HepG2 (cell line): ENCODE measurements around the gene LGI4. TPM values are rescaled to one million over a fixed set of nuclear protein-coding genes. Genes with fewer than 3 reads are reported as not detected.

Experiments used
- ADNP ChIP-seq: sonication (generic); formaldehyde crosslinking; IDR thresholded peaks from 2 replicates; pipeline ENCODE4 v1.4.0; 2020; ENCODE audit warnings: missing genetic modification reagents
- FLYWCH1 ChIP-seq: sonication (generic); formaldehyde crosslinking; IDR thresholded peaks from 2 replicates; pipeline ENCODE4 v1.8.1; 2023; ENCODE audit warnings: mild to moderate bottlenecking, missing genetic modification reagents
- POGZ ChIP-seq: sonication (generic); formaldehyde crosslinking; IDR thresholded peaks from 2 replicates; pipeline ENCODE4 v1.4.0; 2020; ENCODE audit warnings: mild to moderate bottlenecking, missing genetic modification reagents
- PTBP1 ChIP-seq: fragments of 200-400 bp; formaldehyde crosslinking; IDR thresholded peaks from 2 replicates; pipeline ENCODE4 v1.6.1; 2018; ENCODE audit warnings: low read length, low read depth; ENCODE audit not compliant: poor library complexity, severe bottlenecking
- RARA ChIP-seq: IDR thresholded peaks from 2 replicates; pipeline ENCODE4 v1.6.1; 2016; ENCODE audit warnings: missing genetic modification reagents, missing compliant biosample characterization
- SALL1 ChIP-seq: sonication (generic); formaldehyde crosslinking; IDR thresholded peaks from 2 replicates; pipeline ENCODE4 v1.8.0; 2022; ENCODE audit warnings: mild to moderate bottlenecking, missing genetic modification reagents
- SAP130 ChIP-seq: IDR thresholded peaks from 2 replicates; pipeline ENCODE4 v1.6.1; 2016; ENCODE audit warnings: low read depth
- SP140L ChIP-seq: sonication (generic); formaldehyde crosslinking; IDR thresholded peaks from 2 replicates; pipeline ENCODE4 v1.4.0; 2020; ENCODE audit warnings: missing genetic modification reagents, borderline replicate concordance
- XRCC5 ChIP-seq: fragments of 200-400 bp; formaldehyde crosslinking; optimal IDR thresholded peaks from 2 replicates; pipeline ENCODE3; 2017; ENCODE audit warnings: mild to moderate bottlenecking, low read length
- ZNF367 ChIP-seq: sonication (generic); formaldehyde crosslinking; IDR thresholded peaks from 2 replicates; pipeline ENCODE4 v1.4.0; 2020; ENCODE audit warnings: missing genetic modification reagents, borderline replicate concordance
- ZNF703 ChIP-seq: sonication (generic); formaldehyde crosslinking; IDR thresholded peaks from 2 replicates; pipeline ENCODE4 v1.5.1; 2020; ENCODE audit warnings: missing genetic modification reagents, mild to moderate bottlenecking, moderate library complexity, borderline replicate concordance
- polyA plus RNA-seq, 8 experiments: library from polyadenylated mRNA; depleted of rRNA in 3 of 8; stranded (reverse) in 7 of 8; unstranded in 1 of 8; fragments of >200 nt; fragmentation: Illumina TruSeq in 4 of 8; extraction: Trizol in 4 of 8; gene quantifications; 2 replicates each; pipeline versions ENCODE4 v1.2.1 to v1.2.3, GENCODE V29; 2011 to 2016; ENCODE audit warnings: low read depth in 4 of 8, missing spikeins in 1 of 8, mixed read lengths in 1 of 8; ENCODE audit not compliant: insufficient read depth in 1 of 8
- total RNA-seq, 5 experiments: library from RNA; depleted of rRNA; stranded (reverse); fragments of >200 nt; fragmentation: Illumina TruSeq; extraction: Trizol; gene quantifications; 2 replicates each; pipeline ENCODE4 v1.2.3, GENCODE V29; 2016; ENCODE audit warnings: low read depth in 1 of 5
- TF ChIP-seq, protein P1 (sequence below): sonication (generic); formaldehyde crosslinking; IDR thresholded peaks from 2 replicates; pipeline ENCODE4 v1.4.0; 2020; ENCODE audit warnings: missing genetic modification reagents
- TF ChIP-seq, protein P2 (sequence below): IDR thresholded peaks from 2 replicates; pipeline ENCODE4 v1.6.1; 2016; ENCODE audit warnings: low read depth, control low read depth
- TF ChIP-seq, protein P3 (sequence below): sonication (generic); formaldehyde crosslinking; IDR thresholded peaks from 2 replicates; pipeline ENCODE4 v1.4.0; 2020; ENCODE audit warnings: mild to moderate bottlenecking, missing genetic modification reagents, borderline replicate concordance
- TF ChIP-seq, protein P4 (sequence below): sonication (generic); formaldehyde crosslinking; IDR thresholded peaks from 2 replicates; pipeline ENCODE4 v1.4.0; 2020; ENCODE audit warnings: mild to moderate bottlenecking, missing genetic modification reagents
- TF ChIP-seq, protein P5 (sequence below): sonication (generic); formaldehyde crosslinking; IDR thresholded peaks from 2 replicates; pipeline ENCODE4 v1.4.0; 2020; ENCODE audit warnings: mild to moderate bottlenecking, missing genetic modification reagents

LGI4 gene
- total and polyA plus RNA-seq, 2 of the 13 experiments (the other 11 are each of a cell fraction or from before 2014, with no cell fraction given): 2.8 TPM; not detected in 1

DNA sequence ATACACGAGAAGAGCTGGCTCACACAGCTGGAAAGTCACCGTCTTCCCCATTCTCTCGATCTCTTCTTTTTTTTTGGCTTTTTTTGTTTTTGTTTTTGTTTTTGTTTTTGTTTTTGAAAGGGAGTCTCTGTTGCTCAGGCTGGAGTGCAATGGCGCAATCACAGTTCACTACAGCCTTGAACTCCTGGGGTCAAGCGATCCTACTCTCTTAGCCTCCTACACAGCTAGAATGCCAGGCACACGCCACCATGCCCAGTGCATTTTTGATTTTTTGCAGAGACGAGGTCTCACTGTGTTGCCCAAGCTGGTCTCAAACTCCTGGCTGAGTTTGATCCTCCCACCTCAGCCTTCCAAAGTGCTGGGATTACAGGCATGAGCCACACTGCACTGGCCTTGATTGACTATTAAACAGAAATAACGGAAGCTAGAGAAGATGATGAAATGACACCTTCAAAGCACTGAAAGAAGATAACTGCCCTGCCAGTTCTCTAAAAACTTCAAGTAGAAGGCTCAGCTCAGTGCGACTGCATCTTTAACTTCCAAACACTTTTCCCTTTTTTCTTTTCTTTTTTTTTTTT is 15.2 kb downstream of the LGI4 start (continued):
- TF ChIP-seq ADNP (CRISPR knock-in tag) (no peak), ZNF703 (CRISPR knock-in tag) (no peak), FLYWCH1 (no peak), SALL1 (no peak), SAP130 (CRISPR knock-in tag) (no peak), PTBP1 (no peak), POGZ (CRISPR knock-in tag) (no peak), RARA (peak; percentile 39; the same call in 1 of the 2 replicates), XRCC5 (no peak), SP140L (CRISPR knock-in tag) (no peak), ZNF367 (CRISPR knock-in tag) (no peak)
- TF ChIP-seq, protein P1, sequence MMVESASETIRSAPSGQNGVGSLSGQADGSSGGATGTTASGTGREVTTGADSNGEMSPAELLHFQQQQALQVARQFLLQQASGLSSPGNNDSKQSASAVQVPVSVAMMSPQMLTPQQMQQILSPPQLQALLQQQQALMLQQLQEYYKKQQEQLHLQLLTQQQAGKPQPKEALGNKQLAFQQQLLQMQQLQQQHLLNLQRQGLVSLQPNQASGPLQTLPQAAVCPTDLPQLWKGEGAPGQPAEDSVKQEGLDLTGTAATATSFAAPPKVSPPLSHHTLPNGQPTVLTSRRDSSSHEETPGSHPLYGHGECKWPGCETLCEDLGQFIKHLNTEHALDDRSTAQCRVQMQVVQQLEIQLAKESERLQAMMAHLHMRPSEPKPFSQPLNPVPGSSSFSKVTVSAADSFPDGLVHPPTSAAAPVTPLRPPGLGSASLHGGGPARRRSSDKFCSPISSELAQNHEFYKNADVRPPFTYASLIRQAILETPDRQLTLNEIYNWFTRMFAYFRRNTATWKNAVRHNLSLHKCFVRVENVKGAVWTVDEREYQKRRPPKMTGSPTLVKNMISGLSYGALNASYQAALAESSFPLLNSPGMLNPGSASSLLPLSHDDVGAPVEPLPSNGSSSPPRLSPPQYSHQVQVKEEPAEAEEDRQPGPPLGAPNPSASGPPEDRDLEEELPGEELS (CRISPR knock-in tag): peak; percentile 43; the same call in 1 of the 2 replicates
- TF ChIP-seq, protein P2, sequence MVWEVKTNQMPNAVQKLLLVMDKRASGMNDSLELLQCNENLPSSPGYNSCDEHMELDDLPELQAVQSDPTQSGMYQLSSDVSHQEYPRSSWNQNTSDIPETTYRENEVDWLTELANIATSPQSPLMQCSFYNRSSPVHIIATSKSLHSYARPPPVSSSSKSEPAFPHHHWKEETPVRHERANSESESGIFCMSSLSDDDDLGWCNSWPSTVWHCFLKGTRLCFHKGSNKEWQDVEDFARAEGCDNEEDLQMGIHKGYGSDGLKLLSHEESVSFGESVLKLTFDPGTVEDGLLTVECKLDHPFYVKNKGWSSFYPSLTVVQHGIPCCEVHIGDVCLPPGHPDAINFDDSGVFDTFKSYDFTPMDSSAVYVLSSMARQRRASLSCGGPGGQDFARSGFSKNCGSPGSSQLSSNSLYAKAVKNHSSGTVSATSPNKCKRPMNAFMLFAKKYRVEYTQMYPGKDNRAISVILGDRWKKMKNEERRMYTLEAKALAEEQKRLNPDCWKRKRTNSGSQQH (CRISPR knock-in tag): no peak
- TF ChIP-seq, protein P3, sequence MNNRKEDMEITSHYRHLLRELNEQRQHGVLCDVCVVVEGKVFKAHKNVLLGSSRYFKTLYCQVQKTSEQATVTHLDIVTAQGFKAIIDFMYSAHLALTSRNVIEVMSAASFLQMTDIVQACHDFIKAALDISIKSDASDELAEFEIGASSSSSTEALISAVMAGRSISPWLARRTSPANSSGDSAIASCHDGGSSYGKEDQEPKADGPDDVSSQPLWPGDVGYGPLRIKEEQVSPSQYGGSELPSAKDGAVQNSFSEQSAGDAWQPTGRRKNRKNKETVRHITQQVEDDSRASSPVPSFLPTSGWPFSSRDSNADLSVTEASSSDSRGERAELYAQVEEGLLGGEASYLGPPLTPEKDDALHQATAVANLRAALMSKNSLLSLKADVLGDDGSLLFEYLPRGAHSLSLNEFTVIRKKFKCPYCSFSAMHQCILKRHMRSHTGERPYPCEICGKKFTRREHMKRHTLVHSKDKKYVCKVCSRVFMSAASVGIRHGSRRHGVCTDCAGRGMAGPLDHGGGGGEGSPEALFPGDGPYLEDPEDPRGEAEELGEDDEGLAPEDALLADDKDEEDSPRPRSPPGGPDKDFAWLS (CRISPR knock-in tag): no peak
- TF ChIP-seq, protein P4, sequence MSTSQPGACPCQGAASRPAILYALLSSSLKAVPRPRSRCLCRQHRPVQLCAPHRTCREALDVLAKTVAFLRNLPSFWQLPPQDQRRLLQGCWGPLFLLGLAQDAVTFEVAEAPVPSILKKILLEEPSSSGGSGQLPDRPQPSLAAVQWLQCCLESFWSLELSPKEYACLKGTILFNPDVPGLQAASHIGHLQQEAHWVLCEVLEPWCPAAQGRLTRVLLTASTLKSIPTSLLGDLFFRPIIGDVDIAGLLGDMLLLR (CRISPR knock-in tag): no peak
- TF ChIP-seq, protein P5, sequence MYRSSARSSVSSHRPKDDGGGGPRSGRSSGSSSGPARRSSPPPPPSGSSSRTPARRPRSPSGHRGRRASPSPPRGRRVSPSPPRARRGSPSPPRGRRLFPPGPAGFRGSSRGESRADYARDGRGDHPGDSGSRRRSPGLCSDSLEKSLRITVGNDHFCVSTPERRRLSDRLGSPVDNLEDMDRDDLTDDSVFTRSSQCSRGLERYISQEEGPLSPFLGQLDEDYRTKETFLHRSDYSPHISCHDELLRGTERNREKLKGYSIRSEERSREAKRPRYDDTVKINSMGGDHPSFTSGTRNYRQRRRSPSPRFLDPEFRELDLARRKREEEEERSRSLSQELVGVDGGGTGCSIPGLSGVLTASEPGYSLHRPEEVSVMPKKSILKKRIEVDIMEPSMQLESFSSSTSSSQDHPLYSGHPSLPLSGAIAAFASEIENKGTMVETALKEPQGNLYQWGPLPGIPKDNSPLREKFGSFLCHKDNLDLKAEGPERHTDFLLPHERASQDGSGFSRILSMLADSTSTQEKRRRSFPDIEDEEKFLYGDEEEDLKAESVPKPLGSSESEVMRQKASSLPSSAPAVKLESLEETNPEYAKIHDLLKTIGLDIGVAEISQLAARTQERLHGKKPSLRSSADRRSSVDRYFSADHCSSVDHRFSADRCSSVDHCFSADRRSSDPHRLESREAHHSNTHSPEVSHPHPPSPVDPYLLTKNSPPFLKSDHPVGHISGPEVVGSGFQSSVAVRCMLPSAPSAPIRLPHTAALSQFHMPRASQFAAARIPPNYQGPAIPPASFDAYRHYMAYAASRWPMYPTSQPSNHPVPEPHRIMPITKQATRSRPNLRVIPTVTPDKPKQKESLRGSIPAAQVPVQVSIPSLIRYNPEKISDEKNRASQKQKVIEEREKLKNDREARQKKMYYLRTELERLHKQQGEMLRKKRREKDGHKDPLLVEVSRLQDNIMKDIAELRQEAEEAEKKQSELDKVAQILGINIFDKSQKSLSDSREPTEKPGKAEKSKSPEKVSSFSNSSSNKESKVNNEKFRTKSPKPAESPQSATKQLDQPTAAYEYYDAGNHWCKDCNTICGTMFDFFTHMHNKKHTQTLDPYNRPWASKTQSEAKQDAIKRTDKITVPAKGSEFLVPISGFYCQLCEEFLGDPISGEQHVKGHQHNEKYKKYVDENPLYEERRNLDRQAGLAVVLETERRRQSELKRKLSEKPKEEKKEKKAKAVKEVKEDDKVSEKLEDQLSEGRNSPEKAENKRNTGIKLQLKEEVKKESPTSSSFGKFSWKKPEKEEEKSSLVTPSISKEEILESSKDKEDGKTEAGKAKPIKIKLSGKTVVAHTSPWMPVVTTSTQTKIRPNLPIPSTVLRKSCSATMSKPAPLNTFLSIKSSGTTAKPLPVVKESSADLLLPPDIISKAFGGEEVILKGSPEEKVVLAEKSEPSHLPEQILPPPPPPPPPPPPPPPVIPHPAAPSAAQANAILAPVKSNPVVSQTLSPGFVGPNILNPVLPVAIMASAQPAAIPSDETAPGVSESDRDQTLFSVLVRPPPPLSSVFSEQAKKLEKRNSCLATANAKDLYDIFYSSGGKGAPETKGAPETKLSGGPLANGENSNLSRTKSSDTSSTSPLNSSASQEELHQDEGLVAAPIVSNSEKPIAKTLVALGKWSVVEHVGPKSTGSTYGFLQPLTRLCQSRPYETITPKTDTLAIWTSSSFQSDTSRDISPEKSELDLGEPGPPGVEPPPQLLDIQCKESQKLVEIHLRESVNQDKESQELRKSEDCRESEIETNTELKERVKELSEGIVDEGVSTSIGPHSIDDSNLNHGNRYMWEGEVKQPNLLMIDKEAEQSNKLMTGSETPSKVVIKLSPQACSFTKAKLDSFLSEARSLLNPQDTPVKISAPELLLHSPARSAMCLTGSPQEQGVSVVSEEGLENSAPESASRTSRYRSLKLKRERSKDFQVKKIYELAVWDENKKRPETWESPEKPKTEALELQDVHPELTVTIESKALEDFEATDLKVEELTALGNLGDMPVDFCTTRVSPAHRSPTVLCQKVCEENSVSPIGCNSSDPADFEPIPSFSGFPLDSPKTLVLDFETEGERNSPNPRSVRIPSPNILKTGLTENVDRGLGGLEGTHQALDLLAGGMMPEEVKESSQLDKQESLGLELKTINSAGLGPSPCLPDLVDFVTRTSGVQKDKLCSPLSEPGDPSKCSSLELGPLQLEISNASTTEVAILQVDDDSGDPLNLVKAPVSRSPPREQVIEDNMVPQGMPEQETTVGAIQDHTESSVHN (CRISPR knock-in tag): no peak
